GM19467 (cell line): ENCODE measurements around the gene KIAA1958.

ENCODE experiments used
- ATAC-seq: cut with Tn5 transposase; IDR thresholded peaks from one replicate; pipeline ENCODE4 v1.9.1; 2021; ENCODE audit warnings: mild to moderate bottlenecking, moderate library complexity; ENCODE audit not compliant: unreplicated experiment

KIAA1958 gene, protein sequence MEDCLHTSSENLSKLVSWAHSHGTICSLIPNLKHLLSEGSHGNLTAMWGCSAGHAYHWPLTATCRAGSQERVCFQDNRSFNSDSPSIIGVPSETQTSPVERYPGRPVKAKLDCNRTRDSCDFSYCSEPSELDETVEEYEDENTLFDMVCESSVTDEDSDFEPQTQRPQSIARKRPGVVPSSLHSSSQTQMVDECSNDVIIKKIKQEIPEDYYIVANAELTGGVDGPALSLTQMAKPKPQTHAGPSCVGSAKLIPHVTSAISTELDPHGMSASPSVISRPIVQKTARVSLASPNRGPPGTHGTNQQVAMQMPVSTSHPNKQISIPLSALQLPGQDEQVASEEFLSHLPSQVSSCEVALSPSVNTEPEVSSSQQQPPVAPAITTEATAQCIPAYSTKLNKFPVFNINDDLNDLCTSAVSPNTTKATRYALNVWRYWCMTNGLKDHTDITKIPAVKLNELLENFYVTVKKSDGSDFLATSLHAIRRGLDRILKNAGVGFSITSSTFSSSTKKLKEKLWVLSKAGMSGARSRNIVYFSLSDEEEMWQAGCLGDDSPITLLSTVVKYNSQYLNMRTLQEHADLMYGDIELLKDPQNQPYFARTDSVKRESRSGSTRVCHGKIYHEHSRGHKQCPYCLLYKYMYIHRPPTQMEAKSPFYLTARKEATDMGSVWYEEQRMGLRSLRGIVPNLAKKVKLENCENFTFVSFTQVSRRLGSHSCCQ

DNA sequence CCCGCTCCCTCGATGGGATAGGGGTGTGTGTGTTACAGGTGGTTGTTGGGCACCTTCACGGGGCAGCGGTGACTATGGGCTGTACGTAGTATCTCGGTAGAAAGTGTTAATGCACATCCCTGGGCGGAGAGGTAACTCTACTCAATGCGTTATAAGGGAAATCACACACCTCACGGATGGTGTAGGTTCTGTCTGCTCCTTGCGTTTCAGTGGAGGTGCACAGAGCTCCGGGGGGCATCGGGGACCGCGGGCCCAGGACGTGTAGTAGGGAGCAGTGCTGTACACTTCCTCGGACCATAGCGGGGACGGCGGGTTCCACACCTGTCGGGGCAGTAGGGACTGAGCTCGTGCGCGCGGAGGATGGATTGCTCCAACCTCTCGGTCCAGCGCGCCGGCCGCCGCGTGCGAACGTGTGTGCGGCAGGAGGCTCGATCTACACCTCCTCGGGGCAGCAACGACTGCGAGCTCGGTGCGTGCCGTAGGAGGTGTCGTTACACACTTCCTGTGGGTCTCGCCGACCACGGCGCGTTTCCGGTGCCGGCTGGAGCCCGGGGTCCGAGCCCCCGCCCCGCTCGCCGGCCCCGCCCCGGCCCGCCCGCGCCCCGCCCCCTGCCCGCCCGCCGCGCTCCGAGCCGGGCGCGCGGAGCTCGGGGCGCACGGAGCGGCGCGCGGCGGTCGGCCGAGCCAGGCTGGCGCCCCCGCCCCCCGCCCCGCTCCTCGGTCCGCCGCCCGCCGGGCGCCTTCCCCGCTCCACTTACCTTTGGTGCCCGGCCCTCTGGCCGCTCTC lies at the start of gene KIAA1958:
TSS of gene KIAA1958 (plus strand) at position 607 of the 787 bp plus-strand sequence. CDS start 87,254 bp downstream, outside the sequence.
- ATAC-seq = peak; percentile 89

DNA sequence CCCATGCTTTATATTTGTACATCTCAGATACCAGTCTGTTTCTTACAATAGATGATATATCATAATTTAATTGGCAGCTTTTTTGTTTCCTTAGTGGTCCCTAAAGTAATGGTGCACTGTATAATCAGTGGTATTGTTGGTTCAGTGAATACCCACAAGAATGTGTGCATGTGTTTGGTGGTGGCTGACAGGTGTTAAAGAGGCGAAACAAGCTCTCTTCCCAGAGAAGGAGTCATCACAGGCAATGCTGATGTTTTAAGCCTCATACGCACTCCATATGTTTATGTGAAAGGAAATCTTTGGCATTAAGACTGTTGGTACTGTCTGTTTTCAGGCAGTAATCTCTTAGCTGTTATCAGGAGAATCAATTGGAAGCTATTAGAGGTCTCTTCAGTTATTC lies 49.2 kb upstream of the KIAA1958 start:
- no peak for ATAC-seq

DNA sequence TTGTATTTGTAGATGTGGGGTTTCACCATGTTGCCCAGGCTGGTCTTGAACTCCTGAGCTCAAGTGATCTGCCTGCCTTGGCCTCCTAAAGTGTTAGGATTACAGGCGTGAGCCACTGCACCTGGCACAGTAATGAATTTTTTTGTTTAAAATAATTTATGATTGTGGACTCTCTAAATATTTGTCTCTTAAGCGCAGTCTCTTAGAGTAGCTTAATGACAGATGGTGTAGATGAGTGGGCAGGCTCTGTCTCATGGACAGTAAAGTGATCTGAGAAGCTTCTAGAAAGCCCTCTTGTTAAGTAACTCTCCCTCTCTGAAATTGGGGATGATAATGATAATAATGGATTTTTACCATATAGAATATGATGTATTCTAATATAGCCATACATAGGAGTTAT lies 47.5 kb upstream of the KIAA1958 start:
- ATAC-seq = no peak

DNA sequence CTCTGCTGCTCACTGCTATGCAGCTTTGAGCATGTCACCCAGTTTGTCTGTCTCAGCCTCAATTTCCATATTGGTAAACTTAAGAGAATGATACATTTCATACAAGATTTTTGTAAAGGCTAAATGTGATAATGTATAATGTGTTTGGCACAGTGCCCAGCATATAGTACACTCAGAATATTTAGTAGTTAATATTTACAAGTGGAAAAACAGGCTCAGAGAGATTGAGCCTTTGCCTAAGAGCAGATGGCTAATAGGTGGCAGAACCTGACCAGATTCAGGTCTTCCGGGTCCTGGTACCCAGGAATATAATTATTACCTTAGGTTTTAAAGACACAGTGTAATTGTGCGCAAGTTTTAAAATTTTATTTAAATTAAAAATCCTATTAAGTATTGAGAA lies 46.8 kb upstream of the KIAA1958 start:
- no peak for ATAC-seq

DNA sequence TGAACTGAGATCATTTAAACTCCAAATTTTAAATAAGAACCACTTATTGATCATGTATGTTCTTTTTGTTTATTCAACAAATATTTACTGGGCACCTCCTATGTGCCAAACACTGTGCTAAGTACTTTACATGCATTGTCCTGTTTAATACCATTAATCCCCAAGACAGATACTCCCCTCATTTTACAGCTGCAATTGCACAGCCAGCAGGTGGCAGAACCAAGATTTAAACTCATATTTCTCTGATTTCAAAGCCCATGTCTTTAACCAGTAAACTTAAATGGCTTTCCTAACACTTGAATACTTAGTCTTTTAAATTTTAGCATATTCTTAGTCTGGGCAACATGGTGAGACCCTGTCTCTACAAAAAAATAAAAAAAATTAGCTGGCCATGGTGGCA lies 43.4 kb upstream of the KIAA1958 start:
- ATAC-seq = no peak

DNA sequence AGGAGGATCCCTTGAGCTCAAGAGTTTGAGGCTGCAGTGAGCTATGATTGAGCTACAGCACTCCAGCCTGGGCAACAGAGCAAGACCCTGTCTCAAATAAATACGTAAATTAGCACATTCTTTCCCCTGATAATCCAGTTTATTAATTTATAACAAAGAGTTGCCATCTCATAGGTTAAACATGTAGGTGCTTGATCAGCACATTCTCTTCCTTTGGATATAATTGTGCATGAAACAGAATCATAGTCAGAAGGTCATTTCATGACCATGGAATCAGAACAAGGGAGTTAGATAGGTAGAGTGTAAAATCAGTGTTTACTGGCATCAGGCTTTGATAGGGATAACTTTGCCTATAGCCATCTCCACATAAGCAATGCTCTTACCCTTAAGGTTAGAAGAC lies 43.0 kb upstream of the KIAA1958 start:
- ATAC-seq = no peak

DNA sequence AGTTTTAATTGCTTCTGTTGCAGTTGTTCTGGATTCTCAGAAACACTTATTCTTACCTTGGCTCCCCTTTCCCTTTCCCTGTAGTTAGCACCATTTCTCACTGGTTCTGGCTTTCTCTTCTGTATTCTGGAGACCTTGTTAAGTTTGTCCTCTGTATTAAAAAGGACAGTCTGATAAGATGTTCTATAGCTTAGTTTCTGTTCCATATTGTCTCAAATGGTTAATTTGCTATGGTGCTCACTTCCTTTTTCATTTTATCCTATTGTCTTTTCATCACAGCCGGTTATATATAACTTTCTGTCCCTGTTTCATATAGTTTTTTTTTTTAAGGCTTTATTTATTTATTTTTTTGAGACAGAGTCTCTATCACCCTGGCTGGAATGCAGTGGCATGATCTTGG lies 41.4 kb upstream of the KIAA1958 start:
- ATAC-seq = no peak

DNA sequence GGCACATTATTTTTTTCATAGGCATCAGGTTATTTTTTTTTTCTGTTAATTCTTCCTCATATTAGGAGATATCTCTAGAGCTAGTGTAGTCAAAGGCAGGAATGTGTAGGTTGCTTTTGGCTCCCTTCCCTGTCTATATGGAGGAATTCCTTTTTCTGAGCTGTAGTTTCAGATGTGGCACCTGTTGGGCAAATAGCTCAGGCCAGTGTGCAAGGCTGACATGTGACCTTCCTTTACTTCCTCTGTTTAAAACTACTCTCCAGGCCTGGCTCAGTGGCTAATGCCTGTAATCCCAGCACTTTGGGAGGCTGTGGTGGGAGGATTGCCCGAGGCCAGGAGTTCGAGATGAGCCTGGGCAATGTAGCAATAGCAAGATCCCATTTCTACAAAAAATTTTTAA lies 40.5 kb upstream of the KIAA1958 start:
- ATAC-seq = no peak

DNA sequence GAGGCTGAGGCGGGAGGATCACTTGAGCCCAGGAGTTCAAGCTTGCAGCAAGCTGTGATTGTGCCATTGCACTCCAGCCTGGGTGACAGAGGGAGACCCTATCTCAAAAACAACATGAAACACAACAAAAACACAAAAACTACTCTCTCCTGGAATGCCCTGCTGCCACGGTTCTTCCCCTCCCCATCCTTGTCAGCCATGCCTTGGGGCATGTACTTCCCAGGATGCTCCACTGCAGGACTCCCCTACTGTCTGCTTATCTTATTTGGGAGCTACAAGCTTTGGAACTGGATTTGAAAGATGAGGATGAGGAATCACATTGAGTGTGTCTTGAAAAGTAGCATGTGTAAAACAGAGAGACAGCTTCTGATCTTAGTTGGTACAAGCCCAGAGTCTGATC lies 40.1 kb upstream of the KIAA1958 start:
- ATAC-seq = no peak

DNA sequence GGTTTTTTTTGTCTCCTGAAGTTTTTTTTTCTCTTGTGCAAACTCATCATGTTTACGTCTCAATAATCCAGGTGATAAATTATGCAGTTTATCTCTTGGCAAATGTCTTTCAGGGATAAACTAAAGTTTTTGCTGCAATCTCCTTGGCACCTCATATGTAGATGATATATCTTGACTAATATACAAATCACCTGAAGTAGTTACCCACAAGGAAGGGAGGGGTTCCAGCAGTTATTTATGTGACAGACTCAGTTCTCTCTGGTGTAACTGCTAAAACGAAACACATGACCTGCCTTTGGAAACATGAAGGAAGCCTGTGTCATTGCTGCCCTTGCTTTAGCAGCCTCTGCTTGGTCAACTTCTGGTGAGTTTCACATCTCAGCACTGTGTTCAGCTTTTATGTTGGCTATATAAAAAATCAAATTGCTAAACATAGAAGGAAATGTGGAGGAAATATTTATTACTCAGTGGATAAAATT lies 39.3 kb upstream of the KIAA1958 start:
- ATAC-seq = no peak

DNA sequence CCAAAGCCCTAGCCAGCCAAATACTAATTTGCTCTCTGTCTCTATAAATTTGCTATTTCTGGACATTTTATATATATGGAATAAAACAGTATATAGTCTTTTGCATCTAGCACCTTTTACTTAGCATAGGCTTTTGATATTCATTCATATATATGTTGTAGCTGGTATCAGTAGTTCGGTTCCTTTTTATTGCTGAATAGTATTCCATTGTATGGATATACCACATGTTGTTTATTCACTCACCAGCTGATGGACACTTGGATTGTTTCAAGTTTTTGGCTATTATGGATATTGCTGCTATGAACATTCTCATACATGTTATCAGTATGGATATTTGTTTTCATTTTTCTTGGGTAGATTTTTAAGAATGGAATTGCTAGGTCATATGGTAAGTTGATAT lies 23.8 kb upstream of the KIAA1958 start:
- ATAC-seq = no peak

DNA sequence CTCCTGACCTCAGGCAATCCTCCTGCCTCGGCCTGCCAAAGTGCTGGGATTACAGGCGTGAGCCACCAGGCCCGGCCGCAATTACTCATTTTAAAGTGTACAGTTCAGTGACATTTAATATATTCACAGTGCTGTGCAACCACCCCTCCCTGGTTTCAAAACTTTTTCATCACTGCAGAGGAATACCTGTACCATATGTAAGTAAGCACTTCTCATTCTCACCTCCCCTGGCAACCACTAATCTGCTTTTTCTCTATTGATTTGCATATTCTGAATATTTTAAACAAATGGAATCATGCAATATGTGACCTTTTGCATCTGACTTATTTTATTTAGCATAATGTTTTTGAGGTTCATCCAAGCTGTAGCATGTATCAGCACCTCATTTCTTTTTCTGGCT lies 21.3 kb upstream of the KIAA1958 start:
- no peak for ATAC-seq

DNA sequence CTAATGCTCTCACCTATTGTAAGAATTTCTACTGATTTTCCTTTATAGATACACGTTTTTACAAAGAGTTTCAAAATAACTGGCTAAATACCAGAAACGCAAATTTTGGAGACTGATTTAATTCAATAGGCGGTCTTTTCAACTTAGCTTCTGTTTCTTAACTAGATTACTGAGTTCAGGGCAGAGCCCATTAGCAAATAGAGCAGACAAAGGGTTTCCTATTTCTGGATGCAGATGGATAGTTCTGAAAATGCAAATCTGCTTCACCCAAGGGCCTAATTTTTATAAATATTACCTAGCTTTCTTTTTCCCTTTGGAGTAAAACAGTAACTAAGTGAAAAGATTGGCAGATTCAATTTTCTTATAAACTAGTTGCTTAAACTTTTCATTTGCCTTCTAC lies 13.6 kb upstream of the KIAA1958 start:
- no peak for ATAC-seq

DNA sequence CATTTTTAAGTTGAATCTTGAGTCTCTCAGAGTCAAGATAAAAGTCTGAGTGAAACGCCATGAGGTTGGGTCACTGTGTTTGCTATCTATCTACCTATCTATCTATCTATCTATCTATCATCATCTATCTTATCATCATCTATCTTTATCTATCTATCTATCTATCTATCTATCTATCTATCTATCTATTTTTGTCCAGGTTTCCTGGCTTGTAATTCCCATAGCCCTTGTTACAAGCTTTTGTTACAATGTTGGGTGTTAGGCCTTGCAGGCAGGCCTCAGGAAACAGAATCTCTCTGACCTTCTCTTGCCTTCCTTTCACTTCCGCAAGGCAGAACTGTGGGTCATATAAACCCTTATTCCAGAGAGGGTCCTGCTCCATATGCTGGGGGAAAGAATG lies 12.6 kb upstream of the KIAA1958 start:
- no peak for ATAC-seq

DNA sequence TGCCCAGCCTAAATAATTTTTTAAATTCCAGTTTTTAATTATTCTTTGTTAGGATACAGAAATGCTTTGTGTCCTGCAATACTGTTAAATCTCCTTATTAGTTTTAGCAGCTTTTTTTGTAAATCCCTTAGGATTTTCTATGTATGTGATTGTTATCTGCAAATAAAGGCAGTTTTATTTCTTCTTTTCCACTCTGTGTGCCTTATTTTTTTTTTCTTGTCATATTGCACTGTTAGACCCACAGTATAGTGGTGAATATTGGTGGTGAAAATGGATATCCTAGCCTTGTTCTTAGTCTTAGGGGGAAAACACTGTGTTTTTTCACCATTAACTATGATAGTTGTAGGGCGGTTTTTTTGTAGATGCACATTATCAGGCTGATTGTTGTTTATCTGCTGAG lies 11.3 kb upstream of the KIAA1958 start:
- ATAC-seq = no peak

DNA sequence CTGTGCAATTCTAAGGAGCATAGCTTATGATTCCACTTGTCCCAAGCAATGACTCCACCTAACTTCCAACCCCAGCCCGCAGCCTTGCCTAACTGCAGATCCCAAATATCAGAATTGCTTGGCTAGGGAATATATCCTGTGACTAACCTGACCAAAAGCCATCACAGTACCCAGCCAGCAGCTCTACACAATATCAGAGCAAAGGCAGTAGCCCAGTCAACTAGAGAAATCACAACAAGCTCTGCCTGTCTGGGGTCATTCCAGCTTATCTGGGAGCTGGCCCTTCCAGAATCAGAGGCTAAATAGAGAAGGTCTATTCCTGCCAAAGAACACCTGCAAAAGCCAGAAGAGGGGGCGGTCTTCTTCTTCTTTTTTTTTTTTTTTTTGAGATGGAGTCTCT lies 9.3 kb upstream of the KIAA1958 start:
- ATAC-seq = no peak

DNA sequence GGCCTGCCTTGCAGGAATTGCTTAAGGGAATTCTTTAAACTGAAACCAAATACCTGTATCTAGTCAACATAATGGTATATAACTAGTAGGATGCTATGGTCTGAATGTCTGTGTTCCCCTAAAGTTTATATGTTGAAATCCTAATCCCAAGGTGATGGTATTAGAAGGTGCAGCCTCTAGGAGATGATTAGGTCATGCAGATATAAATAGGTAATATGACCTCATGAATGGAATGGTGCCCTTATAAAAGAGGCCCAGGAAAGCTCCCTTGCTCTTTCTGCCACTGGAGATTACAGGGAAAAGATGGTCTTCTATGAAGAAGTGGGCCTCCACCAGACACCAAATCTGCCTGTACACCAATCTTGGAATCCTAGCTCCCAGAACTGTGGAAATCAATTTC lies 7.4 kb upstream of the KIAA1958 start:
- no peak for ATAC-seq

DNA sequence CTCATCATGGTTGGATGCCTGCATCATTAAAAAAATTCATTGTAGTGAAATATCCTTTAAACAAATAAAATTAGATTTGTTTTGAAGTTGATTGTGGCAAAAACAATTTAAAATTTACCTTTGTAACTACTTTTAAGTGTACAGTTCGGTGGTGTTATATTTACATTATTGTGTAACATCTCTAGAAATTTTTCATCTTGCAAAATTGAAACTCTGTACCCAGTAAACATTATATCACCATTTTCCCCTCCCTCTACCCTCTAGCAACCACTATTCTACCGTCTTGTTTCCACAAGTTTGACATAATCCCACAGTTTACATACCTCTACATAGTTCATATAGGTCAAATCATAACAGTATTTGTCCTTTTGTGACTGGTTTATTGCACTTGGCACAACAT lies 2.0 kb upstream of the KIAA1958 start:
- ATAC-seq = no peak

DNA sequence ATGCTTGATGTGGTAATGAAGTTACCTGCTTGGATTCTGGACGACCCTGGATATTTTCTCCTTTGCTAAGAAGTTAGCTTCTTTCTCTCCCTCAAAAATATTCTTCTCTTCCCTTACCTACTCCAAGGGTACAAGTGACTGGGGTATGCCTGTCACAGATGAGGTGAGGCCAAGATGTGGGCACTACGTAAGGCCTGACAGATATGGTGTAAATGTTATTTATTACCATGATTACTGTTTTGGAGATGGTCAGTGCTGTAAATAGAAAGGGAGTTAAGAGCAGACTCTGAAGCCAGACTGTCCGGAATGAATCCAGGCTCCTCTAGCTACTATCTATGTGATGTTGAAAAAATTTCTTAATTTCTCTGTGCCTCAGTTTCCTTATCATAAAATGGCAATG lies 1.1 kb upstream of the KIAA1958 start:
- no peak for ATAC-seq

DNA sequence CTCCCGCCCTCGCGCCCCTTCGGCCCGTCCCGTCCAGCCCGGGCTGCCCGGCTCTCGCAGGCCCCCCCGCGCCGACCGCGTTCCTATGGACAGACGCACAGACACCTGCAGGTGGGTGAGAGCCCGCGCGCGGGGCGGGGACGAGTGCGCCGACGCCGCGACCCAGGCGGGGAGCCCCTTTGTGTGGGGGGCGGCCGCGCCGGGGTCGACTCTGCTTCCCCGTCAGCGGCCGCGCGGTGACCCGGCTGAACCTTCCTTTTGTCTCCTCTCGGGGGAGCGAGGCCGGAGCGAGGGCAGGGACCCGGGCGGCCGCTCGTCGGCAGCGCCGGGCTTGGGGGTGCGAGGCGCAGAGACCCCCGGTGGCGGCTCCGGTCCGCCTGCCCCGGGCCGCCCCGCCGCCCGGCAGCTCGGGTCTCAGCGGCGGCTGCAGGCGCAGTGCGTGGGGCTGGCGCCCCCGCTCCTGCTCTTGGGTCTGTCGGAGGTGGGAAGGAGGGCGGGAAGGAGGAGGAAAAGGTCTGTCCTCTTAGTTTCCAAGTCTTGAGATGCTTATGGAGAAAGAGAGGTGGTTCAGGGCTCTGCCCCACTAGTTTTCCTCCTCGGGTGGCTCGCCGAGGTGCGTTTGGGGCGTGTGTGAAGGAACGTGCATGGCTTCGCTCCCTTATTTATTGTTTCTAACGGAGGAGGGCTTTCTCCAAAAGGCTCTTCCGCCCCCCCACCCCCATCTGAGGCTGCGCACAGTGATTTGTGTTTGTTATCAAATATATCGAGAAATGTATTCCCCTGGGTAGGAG lies 576 bp downstream of the KIAA1958 start:
- ATAC-seq = peak; percentile 37
